HG03460 (cell line): ENCODE results near the gene DNMT1.
"Not testable (repeated sequence)": the region's sequence is repeated elsewhere in the genome, so short reads cannot be mapped to it uniquely, and the experiment has no call there.

ENCODE experiments used
- ATAC-seq: cut with Tn5 transposase; IDR thresholded peaks from one replicate; pipeline ENCODE4 v1.9.1; 2021; ENCODE audit not compliant: unreplicated experiment

Gene DNMT1

GRCh38 chr19:10184636-10185035, 10.1 kb downstream of the DNMT1 start:
- ATAC-seq = no peak

DNA sequence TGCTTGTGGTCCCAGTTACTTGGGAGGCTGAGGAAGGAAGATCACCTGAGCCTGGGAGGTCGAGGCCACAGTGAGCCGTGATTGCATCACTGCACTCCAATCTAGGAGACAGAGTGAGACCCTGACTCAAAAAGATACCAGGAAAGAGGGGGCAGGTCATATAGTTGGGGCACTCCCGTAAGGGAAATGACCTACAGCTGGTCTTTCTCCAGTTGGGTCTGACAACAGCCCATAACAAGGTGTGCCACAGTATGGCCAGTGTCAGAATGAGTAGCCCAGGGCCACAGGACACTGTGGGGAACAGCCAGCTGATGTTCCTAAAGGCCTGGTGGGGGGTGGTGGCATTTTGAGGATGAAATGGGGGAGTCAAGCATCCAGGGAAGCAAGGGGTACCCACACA, 10.8 kb downstream of the DNMT1 start:
- ATAC-seq = no peak

DNA sequence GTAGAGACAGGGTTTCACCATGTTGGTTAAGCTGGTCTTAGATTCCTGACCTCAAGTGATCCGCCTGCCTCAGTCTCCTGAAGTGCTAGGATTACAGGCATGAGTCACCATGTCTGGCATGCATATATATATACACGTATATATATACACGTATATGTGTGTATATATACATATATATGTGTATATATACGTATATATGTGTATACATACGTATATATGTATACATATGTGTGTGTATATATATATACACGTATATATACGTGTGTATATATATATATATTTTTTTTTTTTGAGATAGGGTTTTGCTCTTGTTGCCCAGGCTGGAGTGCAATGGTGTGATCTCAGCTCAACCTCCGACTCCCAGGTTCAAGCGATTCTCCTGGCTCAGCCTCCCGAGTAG, 11.9 kb downstream of the DNMT1 start:
- no peak for ATAC-seq

GRCh38 chr19:10182076-10182475, 12.7 kb downstream of the DNMT1 start:
- ATAC-seq = no peak

DNA sequence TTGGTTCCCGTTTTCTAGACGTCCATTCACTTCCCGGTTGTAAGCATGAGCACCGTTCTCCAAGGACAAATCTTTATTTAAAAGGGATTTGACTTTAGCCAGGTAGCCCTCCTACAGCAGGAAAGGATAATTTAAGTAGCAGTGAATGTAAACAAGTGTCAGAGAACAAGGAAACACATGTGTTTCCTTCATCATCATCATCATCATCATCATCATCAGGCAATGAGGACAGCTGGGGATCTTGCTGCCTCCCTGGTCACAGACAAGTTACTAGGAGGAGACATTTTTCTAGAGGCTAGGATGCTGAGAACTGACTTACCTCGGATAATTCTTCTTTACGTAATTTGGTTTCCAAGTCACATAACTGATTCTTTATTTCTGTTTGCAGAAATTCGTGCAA, 14.3 kb downstream of the DNMT1 start:
- ATAC-seq = no peak

- not testable (repeated sequence) for ATAC-seq
Observed at GRCh38 chr19:10180024-10180423, 14.7 kb downstream of the DNMT1 start.

DNA sequence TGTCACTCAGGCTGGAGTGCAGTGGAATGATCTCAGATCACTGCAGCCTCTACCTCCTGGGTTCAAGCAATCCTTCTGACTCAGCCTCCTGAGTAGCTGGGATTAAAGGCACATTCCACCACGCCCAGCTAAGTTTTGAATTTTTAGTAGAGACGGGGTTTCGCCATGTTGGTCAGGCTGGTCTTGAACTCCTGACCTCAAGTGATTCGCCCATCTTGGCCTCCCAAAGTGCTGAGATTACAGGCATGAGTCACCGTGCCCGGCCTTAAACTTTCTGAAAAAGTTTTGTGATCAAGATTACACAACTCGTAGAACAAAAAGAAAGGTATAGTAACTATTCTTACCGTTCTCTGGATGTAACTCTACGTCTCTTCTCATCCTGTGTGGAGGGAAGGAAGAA, 21.2 kb downstream of the DNMT1 start:
- ATAC-seq = no peak

DNA sequence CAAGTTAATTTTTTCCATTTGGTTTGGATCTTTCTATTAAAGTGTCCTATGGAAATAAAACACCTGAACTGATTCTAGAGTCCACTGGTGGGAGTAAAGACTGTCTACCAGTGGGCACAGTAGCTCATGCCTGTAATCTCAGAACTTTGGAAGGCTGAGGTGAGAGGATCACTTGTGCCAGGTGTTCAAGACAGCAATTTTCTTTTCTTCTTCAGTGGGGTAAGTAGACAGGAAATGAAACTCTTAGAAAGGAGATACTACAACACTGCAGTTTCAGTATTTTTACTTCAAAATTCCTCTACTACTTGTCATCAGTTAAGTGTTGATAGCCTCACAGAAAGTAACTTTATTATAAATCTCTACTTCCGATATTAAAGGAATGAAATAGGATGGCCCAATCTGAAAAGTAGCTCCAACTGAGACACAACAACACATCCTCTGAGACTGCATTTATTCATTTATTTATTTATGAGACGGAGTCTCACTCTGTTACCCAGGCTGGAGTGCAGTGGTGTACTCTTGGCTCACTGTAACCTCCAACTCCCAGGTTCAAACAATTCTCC, 26.3 kb downstream of the DNMT1 start:
- no peak for ATAC-seq

GRCh38 chr19:10167459-10167858, 27.3 kb downstream of the DNMT1 start:
- no peak for ATAC-seq

DNA sequence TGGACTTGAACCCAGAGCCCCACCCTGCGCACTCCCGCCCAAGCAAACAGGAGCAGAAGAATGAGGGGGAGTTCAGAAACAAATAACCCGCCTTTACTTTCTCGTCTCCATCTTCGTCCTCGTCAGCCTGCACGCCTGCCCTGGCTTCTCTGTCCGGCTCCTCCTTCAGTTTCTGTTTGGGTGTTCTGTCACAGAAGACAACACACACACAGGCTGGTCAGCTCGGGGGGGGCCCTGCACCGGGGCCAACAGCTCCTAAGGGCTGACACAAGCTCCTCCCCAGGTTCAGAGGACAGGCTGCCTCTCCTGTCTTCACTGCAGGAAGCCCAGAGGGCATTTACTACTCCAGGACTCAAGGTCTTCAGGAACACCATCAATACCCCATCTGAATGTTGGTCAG, 28.3 kb downstream of the DNMT1 start:
- ATAC-seq = not testable (repeated sequence)

GRCh38 chr19:10166046-10166445, 28.7 kb downstream of the DNMT1 start:
- no peak for ATAC-seq

GRCh38 chr19:10163536-10163935, 31.2 kb downstream of the DNMT1 start:
- no peak for ATAC-seq

- ATAC-seq = no peak
Observed at GRCh38 chr19:10159610-10160009, 35.1 kb downstream of the DNMT1 start.

DNA sequence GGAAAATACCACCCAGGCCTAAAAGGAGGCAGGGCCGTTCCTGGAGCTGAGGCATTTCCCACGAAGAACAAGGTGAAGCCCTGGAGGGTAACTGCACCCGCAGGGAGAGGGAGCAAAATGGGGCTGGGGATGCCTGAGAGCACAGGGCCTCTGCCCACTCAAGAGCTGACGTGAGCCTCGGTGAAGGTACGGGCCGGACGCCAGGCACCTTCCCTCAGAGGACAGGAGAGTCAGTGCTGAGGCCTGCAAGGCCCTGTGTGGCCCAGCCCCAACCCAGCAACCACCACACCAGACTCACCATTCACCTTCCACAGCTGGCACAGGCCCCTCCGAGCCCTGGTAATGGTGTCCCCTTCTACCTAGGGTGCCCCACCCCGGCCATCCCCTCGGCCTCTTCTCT, 36.3 kb downstream of the DNMT1 start:
- ATAC-seq = no peak

GRCh38 chr19:10158071-10158470, 36.7 kb downstream of the DNMT1 start:
- no peak for ATAC-seq

DNA sequence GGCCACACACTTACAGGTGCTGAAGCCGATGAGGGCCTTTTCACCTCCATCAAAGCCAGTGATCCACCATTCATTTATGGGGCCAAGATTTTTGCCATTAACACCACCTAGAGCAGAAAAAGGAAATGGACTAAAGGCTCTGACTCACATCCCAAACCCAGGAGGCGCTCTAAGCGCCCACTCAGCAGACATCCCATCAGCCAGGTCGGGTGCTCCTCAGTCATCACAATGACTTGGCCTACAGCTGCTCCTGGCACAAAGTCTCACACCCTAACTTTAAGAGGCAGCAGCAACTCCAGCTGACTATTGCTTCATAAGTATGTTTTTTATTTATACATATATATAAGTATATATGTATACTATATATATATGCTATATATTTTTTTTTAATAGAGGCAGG, 38.9 kb downstream of the DNMT1 start:
- no peak for ATAC-seq

- no peak for ATAC-seq
Observed at GRCh38 chr19:10152100-10152499, 42.7 kb downstream of the DNMT1 start.

DNA sequence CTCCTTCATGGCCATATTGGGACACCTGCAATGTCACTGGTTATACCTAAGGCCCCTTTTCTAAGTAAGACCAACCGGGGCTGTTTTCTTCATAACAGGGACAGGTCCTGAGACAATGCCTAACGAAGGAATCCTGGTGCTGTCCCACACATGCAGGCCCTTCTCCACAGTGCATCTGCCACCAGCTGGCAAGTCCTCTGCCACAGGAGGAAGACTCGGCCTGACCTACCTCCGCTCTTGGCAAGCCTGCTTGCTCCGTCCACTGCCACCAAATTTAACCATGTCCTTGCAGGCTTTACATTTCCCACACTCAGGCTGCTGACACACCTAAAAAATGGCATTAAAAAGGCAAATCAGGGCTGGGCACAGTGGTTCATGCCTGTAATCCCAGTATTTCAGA, 43.2 kb downstream of the DNMT1 start:
- ATAC-seq = no peak

- ATAC-seq = no peak
Observed at GRCh38 chr19:10149427-10149826, 45.3 kb downstream of the DNMT1 start.

DNA sequence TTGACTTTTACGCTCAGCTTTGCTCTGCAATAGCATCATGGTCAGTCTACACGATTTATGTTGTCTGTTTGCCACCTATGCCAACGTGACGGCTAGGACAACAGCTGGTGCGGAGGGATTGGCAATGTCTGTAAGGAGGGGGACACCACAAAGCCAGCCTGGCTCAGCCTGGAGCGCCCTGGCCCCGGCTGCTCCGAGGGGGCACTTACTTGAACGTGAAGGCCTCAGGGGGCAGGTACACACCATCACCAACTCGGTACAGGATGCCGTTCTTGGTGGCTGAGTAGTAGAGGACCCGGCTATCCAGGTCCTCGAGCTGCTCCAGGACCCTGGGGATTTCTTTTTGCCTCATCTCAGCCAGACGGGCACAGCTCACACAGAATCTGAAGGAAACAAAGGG, 48.6 kb downstream of the DNMT1 start:
- ATAC-seq = no peak

DNA sequence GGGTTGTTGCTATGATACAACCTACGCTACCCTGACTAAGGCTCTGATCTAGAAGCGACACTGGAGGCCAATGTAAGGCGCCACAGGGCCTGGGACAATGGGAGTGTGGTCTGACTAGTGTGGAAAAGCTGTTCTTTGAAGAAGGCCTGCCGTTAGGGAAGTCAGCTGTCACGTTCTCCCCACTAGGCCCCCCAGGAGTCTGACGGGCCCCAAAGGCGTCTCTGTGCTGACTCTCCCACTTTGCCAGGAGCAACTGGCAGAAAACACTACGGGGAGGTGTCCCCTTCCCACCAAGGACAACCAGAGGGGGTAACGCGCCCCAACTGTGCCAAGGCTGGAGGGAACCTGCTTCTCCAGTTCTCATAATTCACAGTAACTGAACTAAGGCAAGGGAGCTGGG, 49.7 kb downstream of the DNMT1 start:
- ATAC-seq = no peak

GRCh38 chr19:10144361-10144760, 50.4 kb downstream of the DNMT1 start:
- ATAC-seq = no peak

DNA sequence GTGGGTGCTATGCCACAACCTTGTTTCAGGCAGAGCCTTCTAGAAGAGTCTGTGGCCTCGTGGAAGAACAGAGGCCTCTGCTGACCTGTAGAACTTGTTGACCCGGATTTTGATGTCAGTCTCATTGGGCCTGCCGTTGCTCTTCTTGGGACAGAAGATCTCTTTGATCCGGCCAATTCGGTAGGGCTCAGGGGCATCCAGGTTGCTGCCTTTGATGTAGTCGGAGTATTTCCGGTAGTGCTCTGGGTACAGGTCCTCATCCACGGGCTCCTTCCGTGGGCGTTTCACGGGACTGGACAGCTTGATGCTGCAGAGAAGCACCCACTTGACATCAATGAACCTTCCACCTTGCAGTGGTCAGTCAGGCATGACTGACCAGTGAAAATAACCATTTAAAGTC, 51.1 kb downstream of the DNMT1 start:
- no peak for ATAC-seq
